ENCODE results near the gene CCR9. TPM values are rescaled to one million over a fixed set of nuclear protein-coding genes. Genes with fewer than 3 reads are reported as not detected.

CCR9 gene
- total RNA-seq, 1 donor from 2014 or later, result not detected

GRCh38 chr3:45868650-45869049 is 17.7 kb upstream of the CCR9 start:
- Histone ChIP-seq H2AFZ (ENCODE audit: low read depth, low read length) (no peak overlapping the region), H3K27ac (ENCODE audit: low read depth, low read length) (no peak overlapping the region), H4K20me1 (ENCODE audit: insufficient read depth, low read length) (no peaks in the 10 kb centered on the region), H3K79me2 (ENCODE audit: insufficient read depth, low read length) (no peaks in the 10 kb centered on the region), H3K4me2 (ENCODE audit: low read length) (no peak overlapping the region), H3K9me3 (ENCODE audit: insufficient read depth, low read depth, low read length) (no peaks in the 10 kb centered on the region), H3K4me3 (ENCODE audit: insufficient read depth, low read depth, low read length) (no peak overlapping the region), H3K9ac (ENCODE audit: low read length) (no peak overlapping the region), H3K4me1 (ENCODE audit: insufficient read depth, low read length) (no peaks in the 10 kb centered on the region), H3K36me3 (ENCODE audit: insufficient read depth, low read length) (no peaks in the 10 kb centered on the region), H3K27me3 (ENCODE audit: insufficient read depth, low read length) (peaks cover 2% of the 10 kb centered on the region)
- H3K4me3 Mint-ChIP-seq (ENCODE audit: unreplicated experiment), result no peak overlapping the region
- TF ChIP-seq EZH2 (IDR thresholded peaks at IDR 0.05; ENCODE audit: insufficient read depth, low read length) (no peak), CTCF (IDR thresholded peaks at IDR 0.05; ENCODE audit: insufficient read depth, low read depth, low read length) (no peak)
- H3K27me3 Mint-ChIP-seq (ENCODE audit: low read depth, unreplicated experiment), result peaks cover 21% of the 10 kb centered on the region
- no peak overlapping the region for H3K27ac Mint-ChIP-seq (ENCODE audit: unreplicated experiment)
- no peaks in the 10 kb centered on the region for H3K36me3 Mint-ChIP-seq (ENCODE audit: low read depth, unreplicated experiment)
- H3K9me3 Mint-ChIP-seq (ENCODE audit: unreplicated experiment), result no peaks in the 10 kb centered on the region
- no peaks in the 10 kb centered on the region for H3K4me1 Mint-ChIP-seq (ENCODE audit: low read depth, unreplicated experiment)
- DNase-seq (ENCODE audit: low read depth) (no peak), FAIRE-seq (no peak)

GRCh38 chr3:45869638-45870037 is 16.7 kb upstream of the CCR9 start:
- Histone ChIP-seq H3K4me2 (ENCODE audit: low read length) (no peak overlapping the region), H3K4me3 (ENCODE audit: insufficient read depth, low read depth, low read length) (no peak overlapping the region), H4K20me1 (ENCODE audit: insufficient read depth, low read length) (no peaks in the 10 kb centered on the region), H3K4me1 (ENCODE audit: insufficient read depth, low read length) (no peaks in the 10 kb centered on the region), H3K9me3 (ENCODE audit: insufficient read depth, low read depth, low read length) (no peaks in the 10 kb centered on the region), H2AFZ (ENCODE audit: low read depth, low read length) (no peak overlapping the region), H3K27me3 (ENCODE audit: insufficient read depth, low read length) (peaks cover 2% of the 10 kb centered on the region), H3K36me3 (ENCODE audit: insufficient read depth, low read length) (no peaks in the 10 kb centered on the region), H3K79me2 (ENCODE audit: insufficient read depth, low read length) (no peaks in the 10 kb centered on the region), H3K27ac (ENCODE audit: low read depth, low read length) (no peak overlapping the region), H3K9ac (ENCODE audit: low read length) (no peak overlapping the region)
- no peak overlapping the region for H3K27ac Mint-ChIP-seq (ENCODE audit: unreplicated experiment)
- peaks cover 20% of the 10 kb centered on the region for H3K27me3 Mint-ChIP-seq (ENCODE audit: low read depth, unreplicated experiment)
- no peaks in the 10 kb centered on the region for H3K36me3 Mint-ChIP-seq (ENCODE audit: low read depth, unreplicated experiment)
- TF ChIP-seq CTCF (IDR thresholded peaks at IDR 0.05; ENCODE audit: insufficient read depth, low read depth, low read length), result no peak
- no peak for TF ChIP-seq EZH2 (IDR thresholded peaks at IDR 0.05; ENCODE audit: insufficient read depth, low read length)
- no peaks in the 10 kb centered on the region for H3K4me1 Mint-ChIP-seq (ENCODE audit: low read depth, unreplicated experiment)
- FAIRE-seq, result no peak
- peaks cover 2% of the 10 kb centered on the region for H3K9me3 Mint-ChIP-seq (ENCODE audit: unreplicated experiment)
- H3K4me3 Mint-ChIP-seq (ENCODE audit: unreplicated experiment), result no peak overlapping the region
- no peak for DNase-seq (ENCODE audit: low read depth)

- Histone ChIP-seq H3K9ac (ENCODE audit: low read length) (no peak overlapping the region), H3K27ac (ENCODE audit: low read depth, low read length) (no peak overlapping the region), H3K4me3 (ENCODE audit: insufficient read depth, low read depth, low read length) (no peak overlapping the region), H3K27me3 (ENCODE audit: insufficient read depth, low read length) (no peaks in the 10 kb centered on the region), H3K79me2 (ENCODE audit: insufficient read depth, low read length) (no peaks in the 10 kb centered on the region), H3K4me1 (ENCODE audit: insufficient read depth, low read length) (no peaks in the 10 kb centered on the region), H3K36me3 (ENCODE audit: insufficient read depth, low read length) (no peaks in the 10 kb centered on the region), H2AFZ (ENCODE audit: low read depth, low read length) (no peak overlapping the region), H3K4me2 (ENCODE audit: low read length) (no peak overlapping the region), H4K20me1 (ENCODE audit: insufficient read depth, low read length) (no peaks in the 10 kb centered on the region), H3K9me3 (ENCODE audit: insufficient read depth, low read depth, low read length) (no peaks in the 10 kb centered on the region)
- Mint-ChIP-seq H3K4me1 (ENCODE audit: low read depth, unreplicated experiment) (no peaks in the 10 kb centered on the region), H3K27me3 (ENCODE audit: low read depth, unreplicated experiment) (peaks cover 16% of the 10 kb centered on the region), H3K9me3 (ENCODE audit: unreplicated experiment) (peaks cover 2% of the 10 kb centered on the region), H3K4me3 (ENCODE audit: unreplicated experiment) (no peak overlapping the region), H3K36me3 (ENCODE audit: low read depth, unreplicated experiment) (no peaks in the 10 kb centered on the region), H3K27ac (ENCODE audit: unreplicated experiment) (no peak overlapping the region)
- DNase-seq (ENCODE audit: low read depth), result no peak
- FAIRE-seq, result no peak
- TF ChIP-seq CTCF (IDR thresholded peaks at IDR 0.05; ENCODE audit: insufficient read depth, low read depth, low read length), result no peak
Observed at GRCh38 chr3:45870099-45870498, 16.2 kb upstream of the CCR9 start.

All from astrocyte (in vitro differentiated cells and primary cell).